Transverse colon (tissue), 4 donors: Measurements from ENCODE around the gene PPP1R9B. TPM values are rescaled to one million over a fixed set of nuclear protein-coding genes. Genes with fewer than 3 reads are reported as not detected.
A peak's percentile ranks its signal among the peaks of the same experiment; 100 is the strongest.

ENCODE experiments used
- DNase-seq: peaks from one replicate; pipeline ENCODE4 v3.0.0-alpha.2; 2019
- H3K27ac ChIP-seq, 4 donors: fragments of 200-600 bp; sonication (generic); 2 replicates each; pipeline ENCODE4 v1.5.1; 2016 to 2018; ENCODE audit warnings: inconsistent platforms in 4 of 4
- H3K27me3 ChIP-seq: fragments of 200-600 bp; sonication (generic); 2 replicates; pipeline ENCODE4 v1.5.1; 2017; ENCODE audit warnings: inconsistent platforms
- H3K36me3 ChIP-seq, 4 donors: fragments of 200-600 bp; sonication (generic); 2 replicates each; pipeline ENCODE4 v1.5.1; 2017 to 2019; ENCODE audit warnings: inconsistent platforms in 4 of 4
- H3K4me1 ChIP-seq, 4 donors: fragments of 200-600 bp; sonication (generic); 2 replicates each; pipeline ENCODE4 v1.5.1; 2017 to 2020; ENCODE audit warnings: inconsistent platforms in 4 of 4
- H3K4me3 ChIP-seq, 4 donors: fragments of 200-600 bp; sonication (generic); 1 replicate in 1 of 4; 2 replicates in 3 of 4; pipeline versions ENCODE4 v1.5.1 to v1.6.1; 2017 to 2019; ENCODE audit warnings: inconsistent platforms in 4 of 4
- H3K9me3 ChIP-seq, 2 donors: fragments of 200-600 bp; sonication (generic); 2 replicates each; pipeline ENCODE4 v1.5.1; 2017 to 2019; ENCODE audit warnings: inconsistent platforms in 2 of 2
- EP300 ChIP-seq: sonication (generic); formaldehyde crosslinking; IDR thresholded peaks from one replicate; pipeline ENCODE4 v1.6.1; 2017; ENCODE audit warnings: antibody characterized with exemption, low read depth
- POLR2A ChIP-seq: fragments of 450-650 bp; IDR thresholded peaks from one replicate; pipeline ENCODE4 v1.6.1; 2016; ENCODE audit warnings: antibody characterized with exemption, mild to moderate bottlenecking, moderate library complexity
- POLR2AphosphoS5 ChIP-seq, 3 donors: sonication (generic); formaldehyde crosslinking; IDR thresholded peaks; one replicate each; pipeline ENCODE4 v1.6.1; 2016; ENCODE audit warnings: antibody characterized with exemption in 3 of 3
- WGBS, 2 donors: methylation state at CpG; one replicate each; pipeline ENCODE4 v1.1.5; 2018; ENCODE audit warnings: low coverage in 1 of 2; 5-methylcytosine and 5-hydroxymethylcytosine counted together
- in situ Hi-C, 4 donors: fragments of 200-750 bp; cut with MboI; loops; one replicate each; pipeline versions ENCODE4 v1.15.0 to v1.15.1; 2017; ENCODE audit warnings: low sequenced_read_pairs in 3 of 4, low pct_ligation_motif_present in 1 of 4, low pct_unique_long_range_greater_than_20kb in 1 of 4
- intact Hi-C: fragments of 100-400 bp; cut with DNase I; formaldehyde crosslinking; loops from one replicate; pipeline ENCODE4 v1.15.1; 2023; ENCODE audit warnings: low total_unique reads
- total RNA-seq, 4 donors: library from RNA; depleted of rRNA; stranded (reverse); fragments of >200 nt; gene quantifications; one replicate each; pipeline ENCODE4 v1.1.0, GENCODE V29; 2016
- TF ChIP-seq, protein P1 (sequence below), 5 experiments: fragments of 200-600 bp in 3 of 5; fragments of 450-650 bp in 2 of 5; sonication (generic) in 3 of 5; IDR thresholded peaks; 1 replicate in 2 of 5; 2 replicates in 3 of 5; pipeline ENCODE4 v1.5.1; 2016 to 2017; ENCODE audit warnings: antibody characterized with exemption in 5 of 5, inconsistent platforms in 3 of 5, mild to moderate bottlenecking in 2 of 5, moderate library complexity in 1 of 5

The PPP1R9B gene
- total RNA-seq, 4 donors from 2014 or later, result 19.0 to 29.9 (median 27.7) TPM

DNA sequence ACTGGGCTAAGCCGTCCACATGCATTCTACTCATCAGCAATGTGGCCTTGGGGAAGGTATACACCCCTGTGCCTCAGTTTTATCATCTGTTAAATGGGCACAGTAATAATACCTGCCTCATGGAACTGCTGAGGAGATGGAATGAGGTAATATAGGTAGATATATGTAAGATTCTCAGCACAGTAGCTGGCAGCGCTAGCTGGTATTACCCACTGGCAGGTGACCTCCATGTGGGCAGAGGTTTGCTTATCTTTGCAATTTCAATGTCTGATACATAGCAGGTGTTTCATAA, 14.2 kb upstream of the PPP1R9B start:
- H3K27ac ChIP-seq, result no peak overlapping the region
- TF ChIP-seq, protein P1, sequence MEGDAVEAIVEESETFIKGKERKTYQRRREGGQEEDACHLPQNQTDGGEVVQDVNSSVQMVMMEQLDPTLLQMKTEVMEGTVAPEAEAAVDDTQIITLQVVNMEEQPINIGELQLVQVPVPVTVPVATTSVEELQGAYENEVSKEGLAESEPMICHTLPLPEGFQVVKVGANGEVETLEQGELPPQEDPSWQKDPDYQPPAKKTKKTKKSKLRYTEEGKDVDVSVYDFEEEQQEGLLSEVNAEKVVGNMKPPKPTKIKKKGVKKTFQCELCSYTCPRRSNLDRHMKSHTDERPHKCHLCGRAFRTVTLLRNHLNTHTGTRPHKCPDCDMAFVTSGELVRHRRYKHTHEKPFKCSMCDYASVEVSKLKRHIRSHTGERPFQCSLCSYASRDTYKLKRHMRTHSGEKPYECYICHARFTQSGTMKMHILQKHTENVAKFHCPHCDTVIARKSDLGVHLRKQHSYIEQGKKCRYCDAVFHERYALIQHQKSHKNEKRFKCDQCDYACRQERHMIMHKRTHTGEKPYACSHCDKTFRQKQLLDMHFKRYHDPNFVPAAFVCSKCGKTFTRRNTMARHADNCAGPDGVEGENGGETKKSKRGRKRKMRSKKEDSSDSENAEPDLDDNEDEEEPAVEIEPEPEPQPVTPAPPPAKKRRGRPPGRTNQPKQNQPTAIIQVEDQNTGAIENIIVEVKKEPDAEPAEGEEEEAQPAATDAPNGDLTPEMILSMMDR (IDR thresholded peaks at IDR 0.05), result no peak
- no peak for TF ChIP-seq POLR2A
- TF ChIP-seq POLR2AphosphoS5 (IDR thresholded peaks at IDR 0.05), result no peak
- TF ChIP-seq EP300, result no peak
- no peaks in the 10 kb centered on the region for H3K36me3 ChIP-seq
- 97% methylated on average over 2 of the region's 2 CpGs; no CpG with 5 or more reads in 1 of the 2 donors for WGBS, 2 donors
- in situ Hi-C loops (no loop called here), intact Hi-C loops (no loop called here)
- DNase-seq, result no peak
- H3K4me3 ChIP-seq, result no peak overlapping the region
- no peaks in the 10 kb centered on the region for H3K9me3 ChIP-seq
- H3K27me3 ChIP-seq, result no peaks in the 10 kb centered on the region
- peaks cover 0 to 26% (median 14%) of the 10 kb centered on the region in 4 donors for H3K4me1 ChIP-seq

DNA sequence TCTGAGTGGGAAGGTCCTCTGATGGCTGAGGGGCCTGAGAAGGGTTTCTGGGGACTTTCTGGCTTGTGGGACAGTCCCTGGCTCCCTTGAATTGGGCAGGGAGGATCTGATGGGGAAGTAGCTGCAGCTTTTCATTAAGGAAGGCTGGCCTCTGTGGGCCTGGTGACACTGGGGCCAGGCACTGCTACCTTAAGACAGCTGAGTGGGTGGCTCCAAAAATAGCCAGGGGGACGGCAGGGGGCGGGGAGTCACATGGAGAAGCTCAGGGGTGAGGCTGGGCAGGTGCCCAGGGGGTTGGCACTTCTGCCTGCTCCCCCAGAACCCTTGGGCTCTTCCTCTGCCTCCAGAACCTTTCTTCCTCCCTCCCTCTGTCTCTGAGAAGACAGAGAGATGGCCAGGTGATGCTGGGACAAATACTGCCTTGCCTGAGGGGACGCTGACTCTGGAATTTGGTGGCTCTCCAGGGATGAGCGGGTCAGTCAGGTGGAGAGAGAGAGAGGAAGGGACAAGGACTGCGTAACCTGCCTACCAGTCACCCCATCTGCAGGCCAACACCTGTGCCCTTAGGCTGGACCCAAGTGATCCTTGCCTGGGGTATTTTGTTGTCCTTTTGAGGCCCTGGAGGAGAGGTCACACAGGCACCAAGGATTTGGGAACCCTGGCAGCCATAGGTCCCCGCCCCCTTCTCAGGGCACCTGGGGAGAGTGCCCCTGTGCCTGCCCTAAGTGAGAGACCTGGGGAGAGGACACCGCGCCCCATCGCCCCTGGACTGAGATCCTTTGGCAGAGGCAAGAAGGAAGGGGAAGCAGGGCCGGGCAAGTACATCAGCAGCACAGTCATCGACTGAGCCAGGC, 13.6 kb upstream of the PPP1R9B start:
- DNase-seq, result no peak
- intact Hi-C loops, result no loop called here
- TF ChIP-seq POLR2A (no peak), POLR2AphosphoS5 (IDR thresholded peaks at IDR 0.05) (no peak), EP300 (no peak)
- TF ChIP-seq, protein P1 (IDR thresholded peaks at IDR 0.05), result no peak
- in situ Hi-C loops, result no loop called here
- Histone ChIP-seq H3K4me3 (no peak overlapping the region), H3K9me3 (no peaks in the 10 kb centered on the region), H3K27me3 (no peaks in the 10 kb centered on the region), H3K27ac (no peak overlapping the region), H3K4me1 (peaks cover 0 to 24% (median 14%) of the 10 kb centered on the region in 4 donors), H3K36me3 (no peaks in the 10 kb centered on the region)
- 20 to 78% methylated on average over 1 to 11 of the region's 11 CpGs for WGBS, 2 donors

DNA sequence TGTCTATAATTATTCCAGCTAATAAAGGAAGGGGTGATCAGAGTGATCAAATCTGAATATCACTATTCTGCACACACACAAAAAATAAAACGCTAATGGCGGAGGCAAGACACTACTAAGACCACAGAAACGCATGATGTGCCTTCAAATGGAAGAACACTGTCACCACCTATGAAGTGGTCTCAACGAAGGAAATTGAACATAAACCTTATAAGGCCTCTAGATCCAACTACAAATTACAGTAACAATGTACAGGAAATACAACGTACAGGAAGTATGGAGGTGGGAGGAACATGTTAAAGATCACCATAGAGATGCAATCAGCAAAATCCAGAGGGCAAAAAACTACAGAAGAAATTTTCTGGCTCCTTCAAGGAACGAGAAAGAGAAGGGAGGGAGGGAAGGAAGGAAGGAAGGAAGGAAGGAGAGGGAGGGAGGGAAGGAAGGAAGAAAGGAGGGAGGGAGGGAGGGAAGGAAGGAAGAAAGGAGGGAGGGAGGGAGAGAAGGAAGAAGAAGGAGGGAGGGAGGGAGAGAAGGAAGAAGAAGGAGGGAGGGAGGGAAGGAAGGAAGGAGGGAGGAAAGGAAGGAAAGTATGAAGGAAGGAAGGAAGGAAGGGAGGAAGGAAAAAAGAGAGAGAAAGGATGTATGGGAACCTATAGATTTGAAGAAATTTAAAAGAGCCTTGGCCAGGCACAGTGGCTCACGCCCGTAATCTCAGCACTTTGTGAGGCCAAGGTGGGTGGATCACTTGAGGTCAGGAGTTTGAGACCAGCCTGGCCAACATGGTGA, 12.2 kb upstream of the PPP1R9B start:
- no peaks in the 10 kb centered on the region for H3K27me3 ChIP-seq
- TF ChIP-seq, protein P1 (IDR thresholded peaks at IDR 0.05), result no peak
- TF ChIP-seq POLR2A (no peak), POLR2AphosphoS5 (IDR thresholded peaks at IDR 0.05) (no peak), EP300 (no peak)
- 64 to 74% methylated on average over 4 to 8 of the region's 8 CpGs for WGBS, 2 donors
- no peaks in the 10 kb centered on the region for H3K9me3 ChIP-seq
- DNase-seq, result no peak
- H3K4me3 ChIP-seq, result no peak overlapping the region
- peaks cover 0 to 19% (median 12%) of the 10 kb centered on the region in 4 donors for H3K4me1 ChIP-seq
- no peak overlapping the region for H3K27ac ChIP-seq
- in situ Hi-C loops, result no loop called here
- intact Hi-C loops, result no loop called here
- no peaks in the 10 kb centered on the region for H3K36me3 ChIP-seq

DNA sequence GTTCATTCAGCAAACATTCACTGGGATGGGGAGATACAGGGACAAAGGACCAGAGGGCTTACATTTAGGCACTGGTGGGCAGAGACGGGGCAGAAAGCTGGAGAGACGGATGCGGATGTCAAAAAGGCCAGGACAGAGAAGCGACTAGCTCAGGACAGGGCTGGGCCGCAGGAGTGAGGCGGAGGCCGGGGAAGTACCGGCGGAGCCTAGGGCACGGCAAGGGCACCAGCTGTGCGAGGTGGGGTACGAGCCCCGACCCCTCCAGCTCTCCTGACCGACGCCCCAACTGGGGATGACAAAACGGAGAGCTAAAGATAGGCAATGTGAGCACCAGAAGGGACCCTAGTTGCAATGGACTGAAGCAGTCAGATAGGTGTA, 11.4 kb upstream of the PPP1R9B start:
- in situ Hi-C loops (no loop called here), intact Hi-C loops (no loop called here)
- WGBS, 2 donors, result 50 to 55% methylated on average over 15 to 16 of the region's 16 CpGs
- Histone ChIP-seq H3K4me3 (peak overlapping the region in 1 of 4 donors; percentile 51), H3K27me3 (no peaks in the 10 kb centered on the region), H3K27ac (peak overlapping the region in 3 of 4 donors; percentile 45 to 79 (median 68)), H3K4me1 (peaks cover 0 to 19% (median 12%) of the 10 kb centered on the region in 4 donors), H3K36me3 (no peaks in the 10 kb centered on the region), H3K9me3 (no peaks in the 10 kb centered on the region)
- DNase-seq, result no peak
- TF ChIP-seq EP300 (no peak), POLR2AphosphoS5 (IDR thresholded peaks at IDR 0.05) (no peak), POLR2A (no peak)
- TF ChIP-seq, protein P1 (IDR thresholded peaks at IDR 0.05), result no peak
